ENCODE measurements around the gene FAF1. TPM values are rescaled to one million over a fixed set of nuclear protein-coding genes. Genes with fewer than 3 reads are reported as not detected.

The FAF1 gene
- total and polyA plus RNA-seq, 2 of the 8 experiments (the other 6 are each of a cell fraction or from before 2014, with no cell fraction given), result 10.8 to 65.9 TPM

DNA sequence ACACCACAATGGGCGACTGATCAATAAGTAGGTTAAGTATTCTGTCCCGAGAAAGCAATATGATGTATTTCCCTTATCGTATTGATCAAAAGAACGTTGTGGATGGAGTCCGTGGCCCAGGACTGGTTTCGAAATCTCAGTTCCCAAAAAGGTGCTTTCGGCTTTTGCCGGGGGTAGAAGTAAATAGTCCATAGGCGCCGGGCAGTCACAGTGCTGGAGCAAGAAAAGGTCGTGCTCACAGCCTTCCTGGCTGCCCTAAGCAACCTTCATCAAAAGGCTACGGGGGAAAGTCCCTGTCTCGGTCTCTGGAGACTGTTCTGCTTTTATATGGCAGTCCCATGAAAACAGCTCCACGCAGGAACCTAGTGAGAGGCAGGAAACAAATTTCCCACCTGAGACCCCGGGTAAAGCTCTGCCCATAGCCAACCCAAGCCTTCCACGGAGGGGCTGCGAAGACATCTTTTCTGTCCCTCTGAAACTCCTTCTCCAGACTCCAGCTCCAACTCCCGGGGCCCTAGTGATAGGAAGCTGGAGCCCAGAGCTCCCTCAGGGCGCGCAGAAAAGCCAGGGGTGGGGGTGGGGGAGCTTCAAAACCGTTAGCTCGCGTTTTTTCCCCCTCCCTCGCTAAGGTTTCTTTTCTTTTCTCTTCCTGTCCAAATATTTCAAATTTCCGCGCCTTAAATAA is 17.0 kb upstream of the FAF1 start:
- Histone ChIP-seq H3K4me2 (ENCODE audit: insufficient read depth in 1 of 2, low read depth in 2 of 2, low read length in 2 of 2) (peak overlapping the region; percentile 54 to 74), H3K4ac (replicated peaks; ENCODE audit: insufficient read length, low read depth, low read length) (no peak overlapping the region), H3K9ac (replicated peaks in 1 of 4; ENCODE audit: extremely low read depth in 1 of 4, low read depth in 3 of 4, low read length in 3 of 4) (no peak overlapping the region), H3K18ac (ENCODE audit: extremely low read depth, low read length) (no peak overlapping the region), H3K23ac (ENCODE audit: insufficient read length) (no peak overlapping the region), H3K56ac (replicated peaks; ENCODE audit: insufficient read length, low read depth, low read length) (no peak overlapping the region), H3K27me3 (replicated peaks in 1 of 4; ENCODE audit: control insufficient read depth in 3 of 4, extremely low read depth in 1 of 4, insufficient read depth in 3 of 4, low read length in 3 of 4) (peaks cover 44 to 97% (median 65%) of the 10 kb centered on the region in 4 experiments), H3K4me3 (ENCODE audit: extremely low read depth in 1 of 4, insufficient read depth in 2 of 4, low read depth in 3 of 4, low read length in 4 of 4) (peak overlapping the region; percentile 10 to 67 (median 25); a peak in 6 of 8 replicates), H2AFZ (ENCODE audit: low read length) (no peak overlapping the region), H3K9me3 (ENCODE audit: insufficient read depth in 2 of 2, low read depth in 1 of 2, low read length in 1 of 2) (no peaks in the 10 kb centered on the region), H4K20me1 (replicated peaks in 1 of 2; ENCODE audit: control insufficient read depth in 1 of 2, insufficient read depth in 2 of 2, low read length in 2 of 2) (peaks cover 7 to 8% of the 10 kb centered on the region in 2 experiments), H3K27ac (ENCODE audit: low read depth, low read length) (no peak overlapping the region), H3K79me2 (ENCODE audit: control insufficient read depth in 1 of 2, insufficient read depth in 2 of 2, low read length in 2 of 2) (no peaks in the 10 kb centered on the region), H2BK20ac (ENCODE audit: low read length) (no peak overlapping the region), H2BK5ac (ENCODE audit: low read depth, low read length) (no peak overlapping the region), H4K8ac (ENCODE audit: extremely low read depth, insufficient read depth, low read length) (no peak overlapping the region), H3K14ac (ENCODE audit: insufficient read length) (no peak overlapping the region), H4K5ac (ENCODE audit: insufficient read length, low read depth, low read length) (no peak overlapping the region), H3K23me2 (ENCODE audit: low read depth, low read length) (peaks cover 3% of the 10 kb centered on the region; the same call in 1 of the 2 replicates), H2BK15ac (ENCODE audit: low read length) (no peak overlapping the region), H2BK12ac (ENCODE audit: low read depth, low read length) (0 out of 2 replicates have a peak overlapping the region, but pooled peaks have one; percentile 35), H4K91ac (replicated peaks; ENCODE audit: insufficient read length, low read length) (no peak overlapping the region), H3K4me1 (replicated peaks in 1 of 4; ENCODE audit: control insufficient read depth in 3 of 4, insufficient read depth in 4 of 4, low read length in 3 of 4) (peaks cover 2 to 6% (median 4%) of the 10 kb centered on the region in 4 experiments; a peak in 5 of 7 replicates), H2BK120ac (replicated peaks; ENCODE audit: low read depth, low read length) (no peak overlapping the region), H2AK5ac (ENCODE audit: low read depth, low read length) (no peak overlapping the region), H3K79me1 (ENCODE audit: low read depth, low read length) (no peaks in the 10 kb centered on the region), H3K36me3 (ENCODE audit: control insufficient read depth in 2 of 4, insufficient read depth in 4 of 4, low read length in 3 of 4) (no peaks in the 10 kb centered on the region)
- 4% methylated on average over 25 of the region's 26 CpGs; no CpG with 5 or more reads in 1 of the 2 experiments for WGBS, 2 experiments (ENCODE audit: extremely low coverage in 1 of 2, insufficient coverage in 1 of 2, insufficient read length in 1 of 2, insufficient replicate concordance in 2 of 2, low coverage in 1 of 2, low lambda C conversion rate in 2 of 2, missing lambda C conversion rate in 1 of 2)
- DNase-seq (ENCODE audit: low read depth in 1 of 2, low spot score in 2 of 2) (peak in 1 of 2 experiments; percentile 53), FAIRE-seq (no peak)
- TF ChIP-seq EGR1 (IDR thresholded peaks at IDR 0.05; ENCODE audit: borderline replicate concordance, low read depth, low read length) (no peak), KDM1A (IDR thresholded peaks at IDR 0.05; ENCODE audit: borderline replicate concordance, low read length) (0 out of 2 replicates have a peak, but pooled peaks have one; percentile 54), SUZ12 (IDR thresholded peaks at IDR 0.05; ENCODE audit: low read length) (peak; percentile 84; the same call in 1 of the 2 replicates), EZH2 (IDR thresholded peaks at IDR 0.05; ENCODE audit: low read depth, low read length, severe bottlenecking) (peak; percentile 93), ASH2L (IDR thresholded peaks at IDR 0.05; ENCODE audit: low read length) (peak; percentile 3)
- ChIA-PET POLR2A (ENCODE audit: partially characterized antibody) (interaction anchor here (0.8 to 1.4 kb wide), 3 partner anchors 8 to 562 kb away, joined by 4 read pairs; partner anchors contain the start of gene FAF1), CTCF (ENCODE audit: partially characterized antibody) (interaction anchor here (0.6 to 3.0 kb wide), 7 partner anchors 8 to 355 kb away, joined by 3 to 14 read pairs (median 4); no protein-coding TSS in a partner anchor)

Data from H1 (cell line).